ENCODE results near the gene COLGALT1. TPM values are rescaled to one million over a fixed set of nuclear protein-coding genes. Genes with fewer than 3 reads are reported as not detected.

The COLGALT1 gene
- total and polyA plus RNA-seq, 9 of the 15 experiments (the other 6 are each of a cell fraction or from before 2014, with no cell fraction given) = 4.9 to 119 (median 82.6) TPM

DNA sequence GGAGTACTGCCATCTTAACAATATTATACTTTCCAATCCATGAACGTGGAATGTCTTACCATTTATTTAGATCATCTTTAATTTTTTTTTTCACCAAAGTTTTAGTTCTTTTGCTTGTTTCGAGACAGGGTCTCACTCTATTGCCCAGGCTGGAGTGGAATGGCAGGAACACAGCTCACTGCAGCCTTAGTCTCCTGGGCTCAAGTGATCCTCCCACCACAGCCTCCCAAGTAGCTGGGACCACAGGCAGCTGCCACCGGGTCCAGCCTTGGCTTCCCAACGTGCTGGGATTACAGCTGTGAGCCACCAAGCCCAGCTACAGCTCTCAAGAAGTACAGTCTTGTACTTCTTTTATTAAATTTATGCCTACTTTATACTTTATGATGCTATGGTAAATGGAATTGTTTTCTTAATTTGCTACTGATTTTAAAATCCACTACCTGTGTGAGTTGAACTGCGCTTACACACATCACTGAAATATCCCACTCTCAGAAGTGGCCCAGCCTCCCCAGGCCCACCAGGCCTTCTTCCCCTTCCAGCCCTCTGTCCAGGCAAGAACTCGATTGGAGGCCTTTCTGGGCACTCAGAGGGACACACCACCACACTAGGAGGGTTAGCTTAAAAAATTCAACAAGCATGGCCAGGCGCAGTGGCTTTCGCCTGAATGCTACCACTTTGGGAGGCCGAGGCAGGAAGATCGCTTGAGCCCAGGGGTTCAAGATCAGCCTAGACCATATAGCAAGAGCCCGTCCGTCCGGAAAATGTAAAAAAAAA lies 45.0 kb upstream of the COLGALT1 start (continued):
- TF ChIP-seq, protein P1, sequence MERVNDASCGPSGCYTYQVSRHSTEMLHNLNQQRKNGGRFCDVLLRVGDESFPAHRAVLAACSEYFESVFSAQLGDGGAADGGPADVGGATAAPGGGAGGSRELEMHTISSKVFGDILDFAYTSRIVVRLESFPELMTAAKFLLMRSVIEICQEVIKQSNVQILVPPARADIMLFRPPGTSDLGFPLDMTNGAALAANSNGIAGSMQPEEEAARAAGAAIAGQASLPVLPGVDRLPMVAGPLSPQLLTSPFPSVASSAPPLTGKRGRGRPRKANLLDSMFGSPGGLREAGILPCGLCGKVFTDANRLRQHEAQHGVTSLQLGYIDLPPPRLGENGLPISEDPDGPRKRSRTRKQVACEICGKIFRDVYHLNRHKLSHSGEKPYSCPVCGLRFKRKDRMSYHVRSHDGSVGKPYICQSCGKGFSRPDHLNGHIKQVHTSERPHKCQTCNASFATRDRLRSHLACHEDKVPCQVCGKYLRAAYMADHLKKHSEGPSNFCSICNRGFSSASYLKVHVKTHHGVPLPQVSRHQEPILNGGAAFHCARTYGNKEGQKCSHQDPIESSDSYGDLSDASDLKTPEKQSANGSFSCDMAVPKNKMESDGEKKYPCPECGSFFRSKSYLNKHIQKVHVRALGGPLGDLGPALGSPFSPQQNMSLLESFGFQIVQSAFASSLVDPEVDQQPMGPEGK (CRISPR knock-in tag; IDR thresholded peaks at IDR 0.05; ENCODE audit: borderline replicate concordance) = no peak
- no peak for TF ChIP-seq BCOR (IDR thresholded peaks at IDR 0.05)
- TF ChIP-seq ATF7 (IDR thresholded peaks at IDR 0.05) = no peak
- TF ChIP-seq, protein P2, sequence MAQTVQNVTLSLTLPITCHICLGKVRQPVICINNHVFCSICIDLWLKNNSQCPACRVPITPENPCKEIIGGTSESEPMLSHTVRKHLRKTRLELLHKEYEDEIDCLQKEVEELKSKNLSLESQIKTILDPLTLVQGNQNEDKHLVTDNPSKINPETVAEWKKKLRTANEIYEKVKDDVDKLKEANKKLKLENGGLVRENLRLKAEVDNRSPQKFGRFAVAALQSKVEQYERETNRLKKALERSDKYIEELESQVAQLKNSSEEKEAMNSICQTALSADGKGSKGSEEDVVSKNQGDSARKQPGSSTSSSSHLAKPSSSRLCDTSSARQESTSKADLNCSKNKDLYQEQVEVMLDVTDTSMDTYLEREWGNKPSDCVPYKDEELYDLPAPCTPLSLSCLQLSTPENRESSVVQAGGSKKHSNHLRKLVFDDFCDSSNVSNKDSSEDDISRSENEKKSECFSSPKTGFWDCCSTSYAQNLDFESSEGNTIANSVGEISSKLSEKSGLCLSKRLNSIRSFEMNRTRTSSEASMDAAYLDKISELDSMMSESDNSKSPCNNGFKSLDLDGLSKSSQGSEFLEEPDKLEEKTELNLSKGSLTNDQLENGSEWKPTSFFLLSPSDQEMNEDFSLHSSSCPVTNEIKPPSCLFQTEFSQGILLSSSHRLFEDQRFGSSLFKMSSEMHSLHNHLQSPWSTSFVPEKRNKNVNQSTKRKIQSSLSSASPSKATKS (CRISPR knock-in tag; IDR thresholded peaks at IDR 0.05) = no peak
- no peak for TF ChIP-seq GTF3C2 (IDR thresholded peaks at IDR 0.05; ENCODE audit: borderline replicate concordance, extremely low read depth, insufficient read length)
- TF ChIP-seq CAMTA2 (CRISPR knock-in tag; conservative IDR thresholded peaks at IDR 0.05) = no peak
- TF ChIP-seq PYGO2 (tag; IDR thresholded peaks at IDR 0.05) = no peak
- TF ChIP-seq ZNF282 (CRISPR knock-in tag; IDR thresholded peaks at IDR 0.05) = no peak
- TF ChIP-seq ZNF76 (CRISPR knock-in tag; IDR thresholded peaks at IDR 0.05; ENCODE audit: borderline replicate concordance) = no peak
- TF ChIP-seq STAG1 (CRISPR knock-in tag; IDR thresholded peaks at IDR 0.05; ENCODE audit: borderline replicate concordance) = no peak
- no peak for TF ChIP-seq CC2D1A (IDR thresholded peaks at IDR 0.05)
- peak; percentile 49 for TF ChIP-seq PRDM10 (IDR thresholded peaks at IDR 0.05; ENCODE audit: partially characterized antibody)
- TF ChIP-seq ZNF24 (IDR thresholded peaks at IDR 0.05) = no peak
- TF ChIP-seq ZNF121 (CRISPR knock-in tag; conservative IDR thresholded peaks at IDR 0.05) = peak; percentile 90
- TF ChIP-seq HDAC8 (tag; IDR thresholded peaks at IDR 0.05) = no peak
- peak; percentile 16; the same call in 1 of the 2 replicates for TF ChIP-seq SP1 (CRISPR knock-in tag; IDR thresholded peaks at IDR 0.05)

All from K562 (cell line).